Peyer's patch (tissue), 4 donors: ENCODE data around the gene HDAC4. TPM values are rescaled to one million over a fixed set of nuclear protein-coding genes. Genes with fewer than 3 reads are reported as not detected.
A peak's percentile ranks its signal among the peaks of the same experiment; 100 is the strongest.

ENCODE experiments used
- DNase-seq, 3 donors: peaks; one replicate each; pipeline ENCODE4 v3.0.0-alpha.2; 2017 to 2019
- H3K27ac ChIP-seq, 4 donors: fragments of 200-600 bp; sonication (generic); one replicate each; pipeline ENCODE4 v1.5.1; 2016 to 2019
- H3K27me3 ChIP-seq, 2 donors: fragments of 200-600 bp; sonication (generic); one replicate each; pipeline ENCODE4 v1.5.1; 2019
- H3K36me3 ChIP-seq, 3 donors: fragments of 200-600 bp; sonication (generic); one replicate each; pipeline ENCODE4 v1.5.1; 2016 to 2019
- H3K4me1 ChIP-seq, 4 donors: fragments of 200-600 bp; sonication (generic); one replicate each; pipeline ENCODE4 v1.5.1; 2016 to 2019
- H3K4me3 ChIP-seq, 4 donors: fragments of 200-600 bp; sonication (generic); 1 replicate in 3 of 4; 2 replicates in 1 of 4; pipeline ENCODE4 v1.5.1; 2016 to 2019; ENCODE audit warnings: mild to moderate bottlenecking in 1 of 4
- H3K9me3 ChIP-seq, 4 donors: fragments of 200-600 bp; sonication (generic); one replicate each; pipeline ENCODE4 v1.5.1; 2016 to 2019; ENCODE audit warnings: mild to moderate bottlenecking in 1 of 4
- POLR2A ChIP-seq, 2 donors: fragments of 450-650 bp; IDR thresholded peaks; one replicate each; pipeline ENCODE4 v1.5.1; 2017; ENCODE audit warnings: antibody characterized with exemption in 2 of 2, mild to moderate bottlenecking in 2 of 2, moderate library complexity in 2 of 2
- total RNA-seq, 4 donors: library from RNA; depleted of rRNA; stranded (reverse); fragments of >200 nt; gene quantifications; one replicate each; pipeline ENCODE4 v1.1.0, GENCODE V29; 2016
- TF ChIP-seq, protein P1 (sequence below), 6 experiments: fragments of 450-650 bp in 4 of 6; fragments of 200-600 bp in 2 of 6; sonication (generic) in 1 of 6; IDR thresholded peaks; one replicate each; pipeline ENCODE4 v1.5.1; 2017 to 2019; ENCODE audit warnings: antibody characterized with exemption in 6 of 6, mild to moderate bottlenecking in 3 of 6, moderate library complexity in 1 of 6

HDAC4 gene
- total RNA-seq, 4 donors from 2014 or later: 28.9 to 198 (median 102) TPM

DNA sequence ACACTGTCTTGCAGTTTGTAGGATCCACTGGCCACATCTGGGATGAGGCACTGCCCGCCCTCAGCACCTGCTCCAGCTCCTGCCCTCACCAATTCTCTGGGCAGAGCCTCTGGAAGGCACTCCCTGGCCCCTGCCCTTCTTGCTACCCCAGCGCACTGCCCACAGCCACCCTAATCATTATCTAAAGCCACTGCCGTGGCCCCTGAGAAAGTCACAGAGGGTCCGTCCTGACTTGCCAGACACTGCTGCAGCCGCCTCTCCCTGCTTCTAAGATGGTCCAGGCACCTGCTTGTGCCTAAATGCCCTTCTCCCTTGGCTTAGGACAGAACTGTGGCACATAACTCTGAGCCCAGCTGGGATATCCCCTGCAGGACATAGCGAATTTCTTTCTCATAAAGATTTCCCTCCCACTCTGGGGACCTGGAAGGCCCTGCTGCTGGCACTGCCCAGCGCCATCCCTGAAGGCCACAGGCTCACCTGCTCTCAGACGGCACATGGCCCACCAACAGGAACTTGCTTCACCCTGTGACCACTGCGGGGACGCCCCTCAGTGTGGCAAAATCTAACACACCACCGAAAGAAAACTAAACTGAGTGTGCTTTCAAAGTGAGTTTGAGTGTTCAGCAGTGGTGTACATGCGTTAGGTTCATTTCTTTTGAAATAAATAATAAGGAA, 244.9 kb downstream of the HDAC4 start:
- TF ChIP-seq, protein P1, sequence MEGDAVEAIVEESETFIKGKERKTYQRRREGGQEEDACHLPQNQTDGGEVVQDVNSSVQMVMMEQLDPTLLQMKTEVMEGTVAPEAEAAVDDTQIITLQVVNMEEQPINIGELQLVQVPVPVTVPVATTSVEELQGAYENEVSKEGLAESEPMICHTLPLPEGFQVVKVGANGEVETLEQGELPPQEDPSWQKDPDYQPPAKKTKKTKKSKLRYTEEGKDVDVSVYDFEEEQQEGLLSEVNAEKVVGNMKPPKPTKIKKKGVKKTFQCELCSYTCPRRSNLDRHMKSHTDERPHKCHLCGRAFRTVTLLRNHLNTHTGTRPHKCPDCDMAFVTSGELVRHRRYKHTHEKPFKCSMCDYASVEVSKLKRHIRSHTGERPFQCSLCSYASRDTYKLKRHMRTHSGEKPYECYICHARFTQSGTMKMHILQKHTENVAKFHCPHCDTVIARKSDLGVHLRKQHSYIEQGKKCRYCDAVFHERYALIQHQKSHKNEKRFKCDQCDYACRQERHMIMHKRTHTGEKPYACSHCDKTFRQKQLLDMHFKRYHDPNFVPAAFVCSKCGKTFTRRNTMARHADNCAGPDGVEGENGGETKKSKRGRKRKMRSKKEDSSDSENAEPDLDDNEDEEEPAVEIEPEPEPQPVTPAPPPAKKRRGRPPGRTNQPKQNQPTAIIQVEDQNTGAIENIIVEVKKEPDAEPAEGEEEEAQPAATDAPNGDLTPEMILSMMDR (IDR thresholded peaks at IDR 0.05): no peak
- no peak for TF ChIP-seq POLR2A (IDR thresholded peaks at IDR 0.05)
- Histone ChIP-seq H3K36me3 (peaks cover 0 to 40% (median 0%) of the 10 kb centered on the region in 3 donors), H3K27ac (no peak overlapping the region), H3K9me3 (no peaks in the 10 kb centered on the region), H3K27me3 (no peaks in the 10 kb centered on the region), H3K4me1 (peaks cover 0 to 3% (median 0%) of the 10 kb centered on the region in 4 donors), H3K4me3 (no peak overlapping the region)
- DNase-seq: peak in 1 of 3 donors; percentile 16

GRCh38 chr2:239154971-239155805, 245.6 kb downstream of the HDAC4 start:
- Histone ChIP-seq H3K4me1 (peaks cover 0 to 3% (median 0%) of the 10 kb centered on the region in 4 donors), H3K9me3 (no peaks in the 10 kb centered on the region), H3K27ac (no peak overlapping the region), H3K4me3 (no peak overlapping the region), H3K36me3 (peaks cover 0 to 33% (median 0%) of the 10 kb centered on the region in 3 donors), H3K27me3 (no peaks in the 10 kb centered on the region)
- TF ChIP-seq, protein P1 (IDR thresholded peaks at IDR 0.05): no peak
- no peak for TF ChIP-seq POLR2A (IDR thresholded peaks at IDR 0.05)
- peak in 2 of 3 donors; percentile 36 to 41 for DNase-seq

DNA sequence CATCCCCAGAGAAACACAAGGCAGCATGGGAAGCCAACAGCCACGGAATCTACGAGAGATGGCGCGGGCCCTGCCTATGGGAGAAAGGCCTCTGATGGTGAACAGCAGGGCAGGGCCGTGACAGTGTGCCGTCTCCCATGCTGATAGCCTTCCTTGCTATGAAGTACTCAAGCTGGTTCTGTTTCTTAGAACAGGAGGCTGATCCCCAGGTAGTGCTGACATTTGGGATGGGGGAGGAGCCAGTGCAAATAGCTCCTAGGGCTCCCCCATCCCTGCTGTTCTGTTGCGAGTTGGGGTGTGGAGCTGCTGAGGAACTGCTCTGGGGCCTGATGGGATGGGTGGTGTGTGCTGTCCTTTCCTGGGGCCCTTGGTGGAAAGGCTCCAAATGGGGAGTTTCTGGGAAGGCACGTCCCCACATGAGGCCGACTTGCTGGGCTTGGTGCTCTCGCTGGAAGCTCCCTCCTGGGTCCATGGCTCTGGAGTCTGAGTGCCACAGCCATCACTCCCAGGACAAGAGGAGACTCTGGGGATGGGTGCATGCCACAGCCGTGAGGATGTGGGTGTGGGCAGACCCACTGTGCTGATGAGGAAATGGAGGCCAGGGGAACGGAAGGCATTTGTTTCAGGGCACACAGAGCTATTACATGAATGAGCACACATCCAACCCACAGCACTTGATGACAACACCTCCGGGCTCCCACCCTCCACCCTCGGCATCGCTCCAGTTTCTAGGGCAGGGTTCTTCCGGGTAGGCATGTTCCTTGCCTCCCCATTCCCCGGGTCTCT, 246.8 kb downstream of the HDAC4 start:
- Histone ChIP-seq H3K27ac (no peak overlapping the region), H3K36me3 (peaks cover 0 to 37% (median 0%) of the 10 kb centered on the region in 3 donors), H3K27me3 (no peaks in the 10 kb centered on the region), H3K9me3 (no peaks in the 10 kb centered on the region), H3K4me1 (peaks cover 0 to 3% (median 0%) of the 10 kb centered on the region in 4 donors), H3K4me3 (no peak overlapping the region)
- TF ChIP-seq, protein P1 (IDR thresholded peaks at IDR 0.05): no peak
- no peak for TF ChIP-seq POLR2A (IDR thresholded peaks at IDR 0.05)
- peak in 2 of 3 donors; percentile 19 to 38 for DNase-seq

DNA sequence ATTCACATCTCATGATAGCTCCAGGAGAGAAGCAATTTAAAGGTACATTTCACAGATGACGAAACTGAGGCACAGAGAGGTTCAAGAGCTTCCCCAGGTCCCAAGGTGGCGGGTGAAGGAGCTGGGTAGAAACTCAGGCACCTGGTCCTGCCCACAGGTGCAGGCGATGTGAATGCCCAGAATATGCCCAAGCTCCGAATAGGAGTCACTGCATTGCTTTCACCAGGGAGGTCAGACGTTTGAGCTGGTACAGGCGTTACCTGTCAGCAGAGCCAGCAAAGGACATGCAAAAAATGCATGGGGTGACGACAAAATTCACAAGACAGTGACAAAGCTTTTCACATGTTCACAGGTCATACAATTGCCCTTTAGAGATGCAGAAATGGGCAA, 247.9 kb downstream of the HDAC4 start:
- DNase-seq: no peak
- Histone ChIP-seq H3K9me3 (no peaks in the 10 kb centered on the region), H3K36me3 (peaks cover 0 to 43% (median 0%) of the 10 kb centered on the region in 3 donors), H3K4me3 (no peak overlapping the region), H3K27ac (peak overlapping the region in 1 of 4 donors; percentile 26), H3K27me3 (no peaks in the 10 kb centered on the region), H3K4me1 (peaks cover 0 to 1% (median 0%) of the 10 kb centered on the region in 4 donors)
- TF ChIP-seq, protein P1 (IDR thresholded peaks at IDR 0.05): no peak

GRCh38 chr2:239152239-239152915, 248.4 kb downstream of the HDAC4 start:
- peak in 2 of 3 donors; percentile 33 to 41 for DNase-seq
- Histone ChIP-seq H3K4me3 (no peak overlapping the region), H3K36me3 (peaks cover 0 to 44% (median 0%) of the 10 kb centered on the region in 3 donors), H3K27ac (peak overlapping the region in 2 of 4 donors; percentile 26 to 36), H3K4me1 (no peaks in the 10 kb centered on the region), H3K27me3 (no peaks in the 10 kb centered on the region), H3K9me3 (no peaks in the 10 kb centered on the region)
- TF ChIP-seq, protein P1 (IDR thresholded peaks at IDR 0.05): no peak
- TF ChIP-seq POLR2A (IDR thresholded peaks at IDR 0.05): no peak
